Neural progenitor cell (in vitro differentiated cells): ENCODE results near the gene SLC25A26. TPM values are rescaled to one million over a fixed set of nuclear protein-coding genes. Genes with fewer than 3 reads are reported as not detected.

Experiments
- DNase-seq: peaks from one replicate; pipeline ENCODE4 v3.0.0-alpha.2; 2016; ENCODE audit warnings: low spot score
- H2AFZ ChIP-seq: fragments of 200-600 bp; sonication (generic); replicated peaks from 2 replicates; pipeline ENCODE4 v1.6.1; 2016; ENCODE audit warnings: antibody characterized with exemption
- H3F3A ChIP-seq: fragments of 200-600 bp; sonication (generic); 2 replicates; pipeline ENCODE4 v1.6.1; 2016; ENCODE audit warnings: antibody characterized with exemption, low read depth
- H3K27ac ChIP-seq: fragments of 200-600 bp; sonication (generic); 2 replicates; pipeline ENCODE4 v1.5.1; 2016; ENCODE audit warnings: mild to moderate bottlenecking
- H3K27me3 ChIP-seq: fragments of 200-600 bp; sonication (generic); 2 replicates; pipeline ENCODE4 v1.6.1; 2016; ENCODE audit warnings: mild to moderate bottlenecking, moderate library complexity
- H3K36me3 ChIP-seq: fragments of 200-600 bp; sonication (generic); 2 replicates; pipeline ENCODE4 v1.5.1; 2016
- H3K4me1 ChIP-seq: fragments of 200-600 bp; sonication (generic); 2 replicates; pipeline ENCODE4 v1.6.1; 2016; ENCODE audit warnings: mixed run types
- H3K4me2 ChIP-seq: fragments of 200-600 bp; sonication (generic); 2 replicates; pipeline ENCODE4 v1.6.1; 2016
- H3K4me3 ChIP-seq: fragments of 200-600 bp; sonication (generic); 2 replicates; pipeline ENCODE4 v1.5.1; 2016
- H3K79me2 ChIP-seq: fragments of 200-600 bp; sonication (generic); 2 replicates; pipeline ENCODE4 v1.6.1; 2016; ENCODE audit warnings: low read depth
- H3K9ac ChIP-seq: fragments of 200-600 bp; sonication (generic); 2 replicates; pipeline ENCODE4 v1.6.1; 2016
- H3K9me3 ChIP-seq: fragments of 200-600 bp; sonication (generic); 2 replicates; pipeline ENCODE4 v1.5.1; 2016; ENCODE audit warnings: low read depth
- H4K20me1 ChIP-seq: fragments of 200-600 bp; sonication (generic); 2 replicates; pipeline ENCODE4 v1.6.1; 2016; ENCODE audit warnings: low read depth
- H3K27ac Mint-ChIP-seq: 3 replicates; pipeline ENCODE4 v1.8.0; 2021; ENCODE audit warnings: mixed read lengths
- H3K27me3 Mint-ChIP-seq: 2 replicates; pipeline ENCODE4 v1.8.0; 2022; ENCODE audit warnings: low read depth, mild to moderate bottlenecking, inconsistent platforms, moderate library complexity, mixed read lengths; ENCODE audit not compliant: insufficient read depth
- H3K36me3 Mint-ChIP-seq: 3 replicates; pipeline ENCODE4 v1.8.0; 2021; ENCODE audit warnings: mixed read lengths
- H3K4me1 Mint-ChIP-seq: 3 replicates; pipeline ENCODE4 v1.8.0; 2021; ENCODE audit warnings: mixed read lengths
- H3K4me3 Mint-ChIP-seq: 3 replicates; pipeline ENCODE4 v1.8.0; 2021; ENCODE audit warnings: mild to moderate bottlenecking, moderate library complexity, mixed read lengths
- H3K9me3 Mint-ChIP-seq: 3 replicates; pipeline ENCODE4 v1.8.0; 2020; ENCODE audit warnings: mixed read lengths
- CTCF ChIP-seq: fragments of 200-600 bp; sonication (generic); IDR thresholded peaks from 2 replicates; pipeline ENCODE4 v1.5.1; 2017; ENCODE audit warnings: antibody characterized with exemption, mild to moderate bottlenecking
- EZH2 ChIP-seq: fragments of 200-600 bp; sonication (generic); IDR thresholded peaks from 2 replicates; pipeline ENCODE4 v1.6.1; 2017; ENCODE audit warnings: antibody characterized with exemption, mild to moderate bottlenecking, moderate library complexity
- EZH2phosphoT487 ChIP-seq: fragments of 200-600 bp; sonication (generic); IDR thresholded peaks from 2 replicates; pipeline ENCODE4 v1.6.1; 2017; ENCODE audit warnings: antibody characterized with exemption
- total RNA-seq: library from RNA; depleted of rRNA; stranded (reverse); fragments of >200 nt; gene quantifications from 2 replicates; pipeline ENCODE4 v1.2.3, GENCODE V29; 2015; ENCODE audit warnings: low replicate concordance

Gene SLC25A26
- total RNA-seq, 1 donor from 2014 or later, result 17.0 TPM

- H3K4me3 ChIP-seq, result no peak overlapping the region
- Mint-ChIP-seq H3K36me3 (peaks cover 28% of the 10 kb centered on the region), H3K9me3 (no peaks in the 10 kb centered on the region), H3K4me1 (peaks cover 26% of the 10 kb centered on the region), H3K27me3 (no peaks in the 10 kb centered on the region), H3K27ac (no peak overlapping the region), H3K4me3 (no peak overlapping the region)
- peaks cover 97% of the 10 kb centered on the region for H3K79me2 ChIP-seq
- no peaks in the 10 kb centered on the region for H3K9me3 ChIP-seq
- peaks cover 5% of the 10 kb centered on the region for H3K36me3 ChIP-seq
- TF ChIP-seq EZH2phosphoT487, result no peak
- TF ChIP-seq CTCF, result no peak
- TF ChIP-seq EZH2, result no peak
- H3K4me2 ChIP-seq, result no peak overlapping the region
- peak overlapping the region; percentile 69 for H3K27ac ChIP-seq
- peaks cover 19% of the 10 kb centered on the region for H3K4me1 ChIP-seq
- H3F3A ChIP-seq, result peaks cover 27% of the 10 kb centered on the region
- H3K9ac ChIP-seq, result no peak overlapping the region
- H2AFZ ChIP-seq, result no peak overlapping the region
- no peaks in the 10 kb centered on the region for H3K27me3 ChIP-seq
- DNase-seq, result no peak
- H4K20me1 ChIP-seq, result peaks cover 98% of the 10 kb centered on the region
These were observed 189.3 kb downstream of the SLC25A26 start for GRCh38 chr3:66409771-66410754.

DNA sequence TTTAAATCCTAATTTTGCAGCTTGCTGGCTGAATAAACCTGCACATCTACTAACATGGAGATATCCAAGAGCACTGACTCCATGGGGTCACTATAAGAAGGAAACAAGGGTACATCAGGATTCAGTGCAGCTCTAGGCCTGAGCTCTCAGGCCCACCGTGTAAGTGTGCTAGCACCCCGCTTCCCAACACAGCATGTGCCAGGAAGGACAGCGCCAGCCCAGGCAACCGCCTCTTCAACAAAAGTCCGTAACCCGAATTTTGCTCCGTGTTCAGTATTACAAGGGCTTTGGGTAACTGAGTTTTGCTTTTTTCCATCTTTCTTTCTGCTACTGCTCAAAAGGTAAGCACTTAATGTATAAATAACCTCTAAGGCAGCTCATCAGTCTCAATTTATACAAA is 190.2 kb downstream of the SLC25A26 start:
- TF ChIP-seq EZH2phosphoT487, result no peak
- TF ChIP-seq CTCF, result no peak
- no peak for TF ChIP-seq EZH2
- DNase-seq, result no peak

DNA sequence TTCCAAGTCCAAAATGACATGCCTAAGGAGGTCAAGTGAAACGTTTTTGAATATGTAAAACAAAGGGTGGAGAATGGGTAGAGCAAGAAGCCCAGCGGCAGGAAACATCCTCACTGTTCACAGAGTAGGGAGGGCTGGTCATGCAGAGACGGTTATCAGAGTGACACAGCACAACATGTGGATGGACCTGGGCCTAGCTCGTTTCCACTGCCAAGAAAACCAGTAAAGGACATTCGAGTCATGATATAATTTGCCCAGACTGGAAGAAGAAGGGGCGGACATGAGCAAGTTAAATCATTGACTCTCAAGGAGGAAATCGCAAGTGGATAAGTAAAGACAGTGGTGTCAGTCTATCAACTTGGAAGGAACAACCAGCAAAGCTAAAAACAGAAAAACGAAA is 190.7 kb downstream of the SLC25A26 start:
- no peak overlapping the region for H3K4me3 Mint-ChIP-seq
- H3K9ac ChIP-seq, result no peak overlapping the region
- peaks cover 97% of the 10 kb centered on the region for H3K79me2 ChIP-seq
- TF ChIP-seq CTCF (no peak), EZH2phosphoT487 (no peak), EZH2 (no peak)
- H3F3A ChIP-seq, result peaks cover 27% of the 10 kb centered on the region
- H3K36me3 ChIP-seq, result peaks cover 7% of the 10 kb centered on the region
- no peak overlapping the region for H3K4me3 ChIP-seq
- no peak overlapping the region for H2AFZ ChIP-seq
- peaks cover 25% of the 10 kb centered on the region for H3K4me1 Mint-ChIP-seq
- H3K36me3 Mint-ChIP-seq, result peaks cover 30% of the 10 kb centered on the region
- H3K4me2 ChIP-seq, result no peak overlapping the region
- H3K9me3 Mint-ChIP-seq, result no peaks in the 10 kb centered on the region
- H3K27me3 Mint-ChIP-seq, result no peaks in the 10 kb centered on the region
- H3K27ac Mint-ChIP-seq, result peak overlapping the region; percentile 57
- H3K9me3 ChIP-seq, result no peaks in the 10 kb centered on the region
- H3K4me1 ChIP-seq, result peaks cover 14% of the 10 kb centered on the region
- H3K27ac ChIP-seq, result peak overlapping the region; percentile 69
- no peaks in the 10 kb centered on the region for H3K27me3 ChIP-seq
- H4K20me1 ChIP-seq, result peaks cover 98% of the 10 kb centered on the region
- no peak for DNase-seq

More for the DNA sequence above, 190.2 kb downstream of the SLC25A26 start:
- no peak overlapping the region for H3K4me3 Mint-ChIP-seq
- Histone ChIP-seq H3K9me3 (no peaks in the 10 kb centered on the region), H3K27me3 (no peaks in the 10 kb centered on the region), H3F3A (peaks cover 27% of the 10 kb centered on the region), H3K79me2 (peaks cover 97% of the 10 kb centered on the region), H2AFZ (no peak overlapping the region), H3K36me3 (peaks cover 9% of the 10 kb centered on the region), H3K27ac (peak overlapping the region; percentile 69), H3K4me2 (no peak overlapping the region), H3K4me3 (no peak overlapping the region), H3K9ac (no peak overlapping the region), H4K20me1 (peaks cover 98% of the 10 kb centered on the region), H3K4me1 (peaks cover 14% of the 10 kb centered on the region)
- peaks cover 26% of the 10 kb centered on the region for H3K4me1 Mint-ChIP-seq
- H3K27me3 Mint-ChIP-seq, result no peaks in the 10 kb centered on the region
- peaks cover 27% of the 10 kb centered on the region for H3K36me3 Mint-ChIP-seq
- H3K9me3 Mint-ChIP-seq, result no peaks in the 10 kb centered on the region
- H3K27ac Mint-ChIP-seq, result peak overlapping the region; percentile 69
